H1 (cell line): ENCODE data around the gene EPB41L3. TPM values are rescaled to one million over a fixed set of nuclear protein-coding genes. Genes with fewer than 3 reads are reported as not detected.
A peak's percentile ranks its signal among the peaks of the same experiment; 100 is the strongest.

ENCODE experiments used
- CTCF ChIA-PET: fragments of 300-600 bp; sonication (Branson Sonifier 250); formaldehyde crosslinking; loops from one replicate; lab custom pipeline; 2021; ENCODE audit not compliant: partially characterized antibody; lab: Charles Lee
- POLR2A ChIA-PET: fragments of 300-600 bp; sonication (Branson Sonifier 250); formaldehyde crosslinking; loops from one replicate; lab custom pipeline; 2021; ENCODE audit warnings: inconsistent platforms; ENCODE audit not compliant: partially characterized antibody; lab: Charles Lee
- DNase-seq, 2 experiments: peaks; one replicate each; pipeline versions ENCODE4 v3.0.0 to v3.0.0-alpha.2; 2010 to 2022; ENCODE audit warnings: low spot score in 2 of 2, low read depth in 1 of 2, mixed read lengths in 1 of 2
- FAIRE-seq: peaks from 2 replicates; lab custom pipeline; 2011; peaks lifted over from hg19 to GRCh38; lab: Jason Lieb, UNC
- H2AFZ ChIP-seq: 2 replicates; pipeline ENCODE4 v1.8.1; 2012; ENCODE audit warnings: low read length, inconsistent platforms
- H2AK5ac ChIP-seq: 2 replicates; pipeline ENCODE4 v1.6.1; 2013; ENCODE audit warnings: low read depth, low read length
- H2BK120ac ChIP-seq: replicated peaks from 2 replicates; pipeline ENCODE3; 2013; ENCODE audit warnings: low read depth, low read length, inconsistent platforms
- H2BK12ac ChIP-seq: 2 replicates; pipeline ENCODE4 v1.6.1; 2013; ENCODE audit warnings: low read depth, low read length
- H2BK15ac ChIP-seq: 2 replicates; pipeline ENCODE4 v1.6.1; 2013; ENCODE audit warnings: low read length
- H2BK20ac ChIP-seq: 2 replicates; pipeline ENCODE4 v1.6.1; 2013; ENCODE audit warnings: low read length
- H2BK5ac ChIP-seq: 2 replicates; pipeline ENCODE4 v1.6.1; 2013; ENCODE audit warnings: low read depth, low read length
- H3K14ac ChIP-seq: 2 replicates; pipeline ENCODE4 v1.6.1; 2013; ENCODE audit warnings: inconsistent platforms; ENCODE audit not compliant: insufficient read length
- H3K18ac ChIP-seq: 2 replicates; pipeline ENCODE4 v1.6.1; 2013; ENCODE audit warnings: low read length; ENCODE audit errors: extremely low read depth
- H3K23ac ChIP-seq: 2 replicates; pipeline ENCODE4 v1.6.1; 2013; ENCODE audit warnings: inconsistent platforms; ENCODE audit not compliant: insufficient read length
- H3K23me2 ChIP-seq: 2 replicates; pipeline ENCODE4 v1.6.1; 2013; ENCODE audit warnings: low read depth, low read length
- H3K27ac ChIP-seq: 2 replicates; pipeline ENCODE4 v1.6.1; 2011; ENCODE audit warnings: low read depth, low read length, inconsistent platforms
- H3K27me3 ChIP-seq, 4 experiments: replicated peaks in 1 of 4; 1 replicate in 1 of 4; 2 replicates in 3 of 4; pipeline versions ENCODE4 v1.6.1 to v1.8.1; 2011 to 2013; ENCODE audit warnings: low read length in 3 of 4, mild to moderate bottlenecking in 3 of 4, inconsistent platforms in 2 of 4, mixed read lengths in 2 of 4, moderate library complexity in 1 of 4; ENCODE audit not compliant: control insufficient read depth in 3 of 4, insufficient read depth in 3 of 4; ENCODE audit errors: extremely low read depth in 1 of 4
- H3K36me3 ChIP-seq, 4 experiments: 2 replicates each; pipeline versions ENCODE4 v1.6.1 to v1.8.1; 2011 to 2013; ENCODE audit warnings: mild to moderate bottlenecking in 4 of 4, low read length in 3 of 4, moderate library complexity in 2 of 4, control low read depth in 1 of 4, inconsistent platforms in 1 of 4; ENCODE audit not compliant: insufficient read depth in 4 of 4, control insufficient read depth in 2 of 4
- H3K4ac ChIP-seq: replicated peaks from 2 replicates; pipeline ENCODE3; 2013; ENCODE audit warnings: low read length, low read depth, mixed read lengths, inconsistent platforms; ENCODE audit not compliant: insufficient read length
- H3K4me1 ChIP-seq, 4 experiments: replicated peaks in 1 of 4; 1 replicate in 1 of 4; 2 replicates in 3 of 4; pipeline versions ENCODE4 v1.6.1 to v1.8.1; 2011 to 2013; ENCODE audit warnings: low read length in 3 of 4, inconsistent platforms in 2 of 4, mixed read lengths in 1 of 4; ENCODE audit not compliant: insufficient read depth in 4 of 4, control insufficient read depth in 3 of 4
- H3K4me2 ChIP-seq, 2 experiments: 2 replicates each; pipeline versions ENCODE4 v1.6.1 to v1.8.1; 2011 to 2013; ENCODE audit warnings: low read depth in 2 of 2, low read length in 2 of 2, control low read depth in 1 of 2, inconsistent platforms in 1 of 2, mild to moderate bottlenecking in 1 of 2; ENCODE audit not compliant: insufficient read depth in 1 of 2
- H3K4me3 ChIP-seq, 4 experiments: fragments of 200-600, 300-600 bp in 1 of 4; sonication (generic), shearing (Covaris generic), sonication (Bioruptor Twin) in 1 of 4; 2 replicates each; pipeline versions ENCODE4 v1.5.1 to v1.8.1; 2011 to 2016; ENCODE audit warnings: low read length in 4 of 4, low read depth in 3 of 4, control low read depth in 2 of 4, inconsistent platforms in 2 of 4, mild to moderate bottlenecking in 2 of 4, mixed read lengths in 1 of 4, moderate library complexity in 1 of 4; ENCODE audit not compliant: insufficient read depth in 2 of 4; ENCODE audit errors: extremely low read depth in 1 of 4
- H3K56ac ChIP-seq: replicated peaks from 2 replicates; pipeline ENCODE3; 2013; ENCODE audit warnings: low read depth, mild to moderate bottlenecking, mixed read lengths, low read length, inconsistent platforms; ENCODE audit not compliant: insufficient read length
- H3K79me1 ChIP-seq: 2 replicates; pipeline ENCODE4 v1.6.1; 2013; ENCODE audit warnings: low read depth, low read length, control low read depth
- H3K79me2 ChIP-seq, 2 experiments: 2 replicates each; pipeline versions ENCODE4 v1.6.1 to v1.8.1; 2012 to 2013; ENCODE audit warnings: low read length in 2 of 2, mild to moderate bottlenecking in 2 of 2, inconsistent platforms in 1 of 2; ENCODE audit not compliant: insufficient read depth in 2 of 2, control insufficient read depth in 1 of 2
- H3K9ac ChIP-seq, 4 experiments: replicated peaks in 1 of 4; 1 replicate in 1 of 4; 2 replicates in 3 of 4; pipeline versions ENCODE4 v1.6.1 to v1.8.1; 2011 to 2013; ENCODE audit warnings: low read depth in 3 of 4, low read length in 3 of 4, control low read depth in 2 of 4, mild to moderate bottlenecking in 2 of 4, moderate library complexity in 2 of 4, inconsistent platforms in 1 of 4; ENCODE audit errors: extremely low read depth in 1 of 4
- H3K9me3 ChIP-seq, 2 experiments: 2 replicates each; pipeline versions ENCODE4 v1.6.1 to v1.8.1; 2012 to 2013; ENCODE audit warnings: mild to moderate bottlenecking in 2 of 2, moderate library complexity in 2 of 2, control low read depth in 1 of 2, inconsistent platforms in 1 of 2, low read depth in 1 of 2, low read length in 1 of 2, mixed read lengths in 1 of 2; ENCODE audit not compliant: insufficient read depth in 2 of 2
- H4K20me1 ChIP-seq, 2 experiments: replicated peaks in 1 of 2; 2 replicates each; pipeline versions ENCODE3 to v1.8.1; 2011 to 2013; ENCODE audit warnings: inconsistent platforms in 2 of 2, low read length in 2 of 2, mild to moderate bottlenecking in 1 of 2; ENCODE audit not compliant: insufficient read depth in 2 of 2, control insufficient read depth in 1 of 2
- H4K5ac ChIP-seq: 2 replicates; pipeline ENCODE4 v1.6.1; 2013; ENCODE audit warnings: low read length, low read depth, mixed read lengths, inconsistent platforms; ENCODE audit not compliant: insufficient read length
- H4K8ac ChIP-seq: 2 replicates; pipeline ENCODE4 v1.8.0; 2013; ENCODE audit warnings: mild to moderate bottlenecking, moderate library complexity, low read length, inconsistent platforms; ENCODE audit not compliant: insufficient read depth; ENCODE audit errors: extremely low read depth
- H4K91ac ChIP-seq: replicated peaks from 2 replicates; pipeline ENCODE3; 2013; ENCODE audit warnings: low read length, mixed read lengths, inconsistent platforms; ENCODE audit not compliant: insufficient read length
- BCL11A ChIP-seq, 2 experiments: IDR thresholded peaks; one replicate each; pipeline ENCODE4 v1.6.1; 2011; ENCODE audit warnings: low read depth in 2 of 2, low read length in 2 of 2, mild to moderate bottlenecking in 2 of 2
- BRCA1 ChIP-seq: IDR thresholded peaks from 2 replicates; pipeline ENCODE4 v1.6.1; 2012; ENCODE audit warnings: low read depth, low read length, improper control_type of control experiment
- CHD2 ChIP-seq: IDR thresholded peaks from 2 replicates; pipeline ENCODE4 v1.6.1; 2012; ENCODE audit warnings: low read length, improper control_type of control experiment
- CTCF ChIP-seq, 3 experiments: IDR thresholded peaks; 1 replicate in 2 of 3; 2 replicates in 1 of 3; pipeline versions ENCODE4 v1.5.1 to v1.6.1; 2011; ENCODE audit warnings: low read length in 3 of 3, mild to moderate bottlenecking in 3 of 3, inconsistent platforms in 2 of 3, low read depth in 1 of 3, moderate library complexity in 1 of 3; ENCODE audit not compliant: insufficient read depth in 1 of 3; ENCODE audit errors: control extremely low read depth in 1 of 3
- RAD21 ChIP-seq, 2 experiments: IDR thresholded peaks in 1 of 2; conservative IDR thresholded peaks in 1 of 2; 2 replicates each; pipeline ENCODE4 v1.6.1; 2011; ENCODE audit warnings: low read depth in 2 of 2, low read length in 2 of 2, improper control_type of control experiment in 1 of 2, inconsistent platforms in 1 of 2, mild to moderate bottlenecking in 1 of 2, moderate library complexity in 1 of 2
- RXRA ChIP-seq: IDR thresholded peaks from 2 replicates; pipeline ENCODE4 v1.6.1; 2011; ENCODE audit warnings: low read depth, mild to moderate bottlenecking, low read length, moderate library complexity; ENCODE audit not compliant: insufficient read depth
- SP2 ChIP-seq: IDR thresholded peaks from 2 replicates; pipeline ENCODE4 v1.6.1; 2012; ENCODE audit warnings: mild to moderate bottlenecking, low read length, inconsistent platforms
- SP4 ChIP-seq: IDR thresholded peaks from 2 replicates; pipeline ENCODE4 v1.6.1; 2012; ENCODE audit warnings: low read length, inconsistent platforms
- WGBS, 2 experiments: shearing (Covaris generic) in 1 of 2; methylation state at CpG; one replicate each; pipeline versions ENCODE4 v1.1.6 to v1.1.7; 2013 to 2015; ENCODE audit warnings: low lambda C conversion rate in 2 of 2, mixed read lengths in 2 of 2, inconsistent platforms in 1 of 2, low coverage in 1 of 2, missing lambda C conversion rate in 1 of 2; ENCODE audit not compliant: insufficient replicate concordance in 2 of 2, insufficient coverage in 1 of 2, insufficient read length in 1 of 2; ENCODE audit errors: extremely low coverage in 1 of 2, missing lambda C conversion rate in 1 of 2; 5-methylcytosine and 5-hydroxymethylcytosine counted together
- polyA plus RNA-seq, 7 experiments: library from polyadenylated mRNA; depleted of rRNA in 3 of 7; stranded (reverse) in 5 of 7; unstranded in 2 of 7; fragments of >200 nt in 5 of 7; fragments of 200-250 nt in 2 of 7; gene quantifications; 1 replicate in 5 of 7; 2 replicates in 1 of 7; 4 replicates in 1 of 7; pipeline versions ENCODE4 v1.2.1 to v1.2.3, GENCODE V29; 2011 to 2013; ENCODE audit warnings: missing spikeins in 2 of 7, mixed read lengths in 2 of 7
- total RNA-seq: library from RNA; stranded (reverse); fragmentation: NEBNext Ultra II Directional; extraction: Animal tissue kit (Norgen Biotek cat#: 25700); gene quantifications from 2 replicates; pipeline ENCODE4 v1.2.1, GENCODE V29; 2021

The EPB41L3 gene
- total and polyA plus RNA-seq, 2 of the 8 experiments (the other 6 are each of a cell fraction or from before 2014, with no cell fraction given), result 7.9 to 16.1 TPM

DNA sequence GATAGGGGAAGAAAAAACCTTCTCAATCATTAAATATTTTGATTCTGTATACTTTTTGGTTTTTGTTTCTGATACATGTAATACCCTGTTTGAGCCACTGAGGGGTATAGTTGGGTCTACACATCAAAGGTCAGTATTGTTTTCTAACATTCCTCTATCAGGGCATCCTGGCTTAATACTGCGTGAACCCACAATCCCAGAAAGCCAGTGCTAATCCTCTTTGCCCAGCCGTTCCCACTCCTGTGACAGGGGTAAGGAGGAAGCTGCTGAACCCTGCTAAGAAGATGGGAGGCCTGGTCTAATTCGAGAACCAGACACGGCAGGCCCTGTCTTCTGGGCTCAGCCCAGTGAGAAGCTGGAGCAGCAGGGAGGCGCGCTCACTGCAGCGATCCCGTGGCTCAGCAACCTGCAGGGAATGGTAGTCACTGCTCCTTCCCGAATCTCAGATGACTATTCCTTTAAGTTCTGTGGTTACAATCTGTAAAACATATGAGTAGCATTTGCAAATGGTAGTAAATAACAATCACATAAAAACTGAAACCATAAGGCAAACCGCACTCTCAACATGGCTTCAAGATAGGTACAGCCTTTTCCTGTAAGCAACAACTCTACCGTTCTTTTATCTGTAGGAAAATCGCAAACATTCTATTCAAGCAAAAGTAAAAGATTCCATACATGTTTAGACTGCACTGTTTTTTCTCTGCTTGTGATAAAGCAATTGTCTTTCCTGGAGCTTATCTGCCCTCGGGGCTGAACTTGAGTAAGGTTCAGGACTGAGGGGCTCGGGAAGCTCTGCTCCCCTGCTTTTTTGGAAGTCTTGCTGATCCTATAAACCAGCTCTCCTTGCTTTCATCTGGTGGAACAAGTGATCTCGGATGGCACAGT, 87.0 kb downstream of the EPB41L3 start:
- Histone ChIP-seq H2AK5ac (no peak overlapping the region), H3K36me3 (no peaks in the 10 kb centered on the region), H3K27ac (no peak overlapping the region), H3K27me3 (no peaks in the 10 kb centered on the region), H3K4ac (peak overlapping the region; percentile 70), H3K79me2 (no peaks in the 10 kb centered on the region), H2BK5ac (no peak overlapping the region), H3K4me3 (peak overlapping the region in 3 of 4 experiments; percentile 13 to 47 (median 14); a peak in 4 of 8 replicates), H3K23ac (no peak overlapping the region), H3K4me1 (peaks cover 0 to 9% (median 1%) of the 10 kb centered on the region in 4 experiments; a peak in 3 of 7 replicates), H4K91ac (no peak overlapping the region), H3K9me3 (no peaks in the 10 kb centered on the region), H3K79me1 (no peaks in the 10 kb centered on the region), H2BK15ac (no peak overlapping the region), H4K5ac (no peak overlapping the region), H2BK12ac (no peak overlapping the region), H3K18ac (no peak overlapping the region), H2BK20ac (no peak overlapping the region), H3K56ac (no peak overlapping the region), H3K14ac (no peak overlapping the region), H3K4me2 (peak overlapping the region; percentile 34 to 62; a peak in 3 of 4 replicates), H4K20me1 (no peaks in the 10 kb centered on the region), H2BK120ac (no peak overlapping the region), H3K23me2 (no peaks in the 10 kb centered on the region), H2AFZ (peak overlapping the region; percentile 93; the same call in 1 of the 2 replicates), H4K8ac (no peak overlapping the region; the same call in 1 of the 2 replicates), H3K9ac (no peak overlapping the region)
- DNase-seq, result peak in 1 of 2 experiments; percentile 56
- WGBS, 2 experiments, result 63% methylated on average over 15 of the region's 15 CpGs; no CpG with 5 or more reads in 1 of the 2 experiments
- TF ChIP-seq BRCA1 (no peak), RAD21 (IDR thresholded peaks at IDR 0.05 in 1 of 2, conservative IDR thresholded peaks at IDR 0.05 in 1 of 2; ENCODE audit: low read depth in 2 of 2, low read length in 2 of 2) (peak; percentile 59 to 65), RXRA (no peak), BCL11A (IDR thresholded peaks at IDR 0.05; ENCODE audit: low read depth in 2 of 2, low read length in 2 of 2) (no peak), SP2 (no peak), CHD2 (no peak), SP4 (no peak), CTCF (IDR thresholded peaks at IDR 0.05; ENCODE audit: control extremely low read depth in 1 of 3, insufficient read depth in 1 of 3, low read depth in 1 of 3, low read length in 3 of 3) (peak in 2 of 3 experiments; percentile 29 to 39; a peak in 2 of 4 replicates)
- FAIRE-seq, result peak; percentile 76
- CTCF ChIA-PET, result interaction anchor here (0.6 to 4.2 kb wide), 25 partner anchors 10 to 385 kb away, joined by 3 to 35 read pairs (median 3); partner anchors contain the start of gene EPB41L3
- POLR2A ChIA-PET, result interaction anchor here (0.6 kb wide), 1 partner anchor 9 kb away, joined by 3 read pairs; no protein-coding TSS in a partner anchor
